MM.1S (cell line): ENCODE results near the gene GBA2.

Experiments
- EZH2 ChIP-seq: fragments of 300-600 bp; sonication (generic); optimal IDR thresholded peaks from 2 replicates; pipeline ENCODE3; 2017; ENCODE audit warnings: low read depth, mild to moderate bottlenecking, antibody characterized with exemption, low read length, mixed read lengths
- EZH2phosphoT487 ChIP-seq: fragments of 300-600 bp; sonication (generic); IDR thresholded peaks from 2 replicates; pipeline ENCODE4 v1.6.1; 2018; ENCODE audit warnings: antibody characterized with exemption, low read length
- TF ChIP-seq, protein P1 (sequence below): fragments of 300-600 bp; sonication (generic); IDR thresholded peaks from 2 replicates; pipeline ENCODE4 v1.5.1; 2016; ENCODE audit warnings: antibody characterized with exemption, low read length, mixed read lengths

DNA sequence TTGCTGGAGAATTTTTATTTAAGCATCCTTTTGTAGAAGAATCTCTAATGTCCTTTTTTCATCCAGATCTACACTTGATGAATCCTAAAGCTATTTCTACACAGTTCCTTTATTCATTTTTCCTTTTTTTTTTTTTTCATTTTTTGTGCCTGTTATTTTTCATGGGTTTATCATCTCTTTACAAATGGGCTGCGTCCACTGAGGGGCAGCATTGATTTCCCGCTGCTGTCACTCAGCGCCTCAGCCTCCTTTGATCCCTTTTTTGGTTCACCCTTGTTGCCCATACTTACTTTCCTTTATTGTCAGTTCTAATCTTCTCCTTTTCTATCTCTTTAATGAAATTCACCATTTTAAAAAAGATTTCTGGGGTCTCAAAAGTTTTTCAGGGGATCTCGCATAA is 10.8 kb upstream of the GBA2 start:
- TF ChIP-seq, protein P1, sequence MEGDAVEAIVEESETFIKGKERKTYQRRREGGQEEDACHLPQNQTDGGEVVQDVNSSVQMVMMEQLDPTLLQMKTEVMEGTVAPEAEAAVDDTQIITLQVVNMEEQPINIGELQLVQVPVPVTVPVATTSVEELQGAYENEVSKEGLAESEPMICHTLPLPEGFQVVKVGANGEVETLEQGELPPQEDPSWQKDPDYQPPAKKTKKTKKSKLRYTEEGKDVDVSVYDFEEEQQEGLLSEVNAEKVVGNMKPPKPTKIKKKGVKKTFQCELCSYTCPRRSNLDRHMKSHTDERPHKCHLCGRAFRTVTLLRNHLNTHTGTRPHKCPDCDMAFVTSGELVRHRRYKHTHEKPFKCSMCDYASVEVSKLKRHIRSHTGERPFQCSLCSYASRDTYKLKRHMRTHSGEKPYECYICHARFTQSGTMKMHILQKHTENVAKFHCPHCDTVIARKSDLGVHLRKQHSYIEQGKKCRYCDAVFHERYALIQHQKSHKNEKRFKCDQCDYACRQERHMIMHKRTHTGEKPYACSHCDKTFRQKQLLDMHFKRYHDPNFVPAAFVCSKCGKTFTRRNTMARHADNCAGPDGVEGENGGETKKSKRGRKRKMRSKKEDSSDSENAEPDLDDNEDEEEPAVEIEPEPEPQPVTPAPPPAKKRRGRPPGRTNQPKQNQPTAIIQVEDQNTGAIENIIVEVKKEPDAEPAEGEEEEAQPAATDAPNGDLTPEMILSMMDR, result no peak
- no peak for TF ChIP-seq EZH2phosphoT487
- no peak for TF ChIP-seq EZH2
